Transverse colon (tissue), 4 donors: ENCODE measurements around the gene SMG6. TPM values are rescaled to one million over a fixed set of nuclear protein-coding genes. Genes with fewer than 3 reads are reported as not detected.
A peak's percentile ranks its signal among the peaks of the same experiment; 100 is the strongest.

Experiments
- DNase-seq: peaks from one replicate; pipeline ENCODE4 v3.0.0-alpha.2; 2019
- H3K27ac ChIP-seq, 4 donors: fragments of 200-600 bp; sonication (generic); 2 replicates each; pipeline ENCODE4 v1.5.1; 2016 to 2018; ENCODE audit warnings: inconsistent platforms in 4 of 4
- H3K27me3 ChIP-seq: fragments of 200-600 bp; sonication (generic); 2 replicates; pipeline ENCODE4 v1.5.1; 2017; ENCODE audit warnings: inconsistent platforms
- H3K36me3 ChIP-seq, 4 donors: fragments of 200-600 bp; sonication (generic); 2 replicates each; pipeline ENCODE4 v1.5.1; 2017 to 2019; ENCODE audit warnings: inconsistent platforms in 4 of 4
- H3K4me1 ChIP-seq, 4 donors: fragments of 200-600 bp; sonication (generic); 2 replicates each; pipeline ENCODE4 v1.5.1; 2017 to 2020; ENCODE audit warnings: inconsistent platforms in 4 of 4
- H3K4me3 ChIP-seq, 4 donors: fragments of 200-600 bp; sonication (generic); 1 replicate in 1 of 4; 2 replicates in 3 of 4; pipeline versions ENCODE4 v1.5.1 to v1.6.1; 2017 to 2019; ENCODE audit warnings: inconsistent platforms in 4 of 4
- H3K9me3 ChIP-seq, 2 donors: fragments of 200-600 bp; sonication (generic); 2 replicates each; pipeline ENCODE4 v1.5.1; 2017 to 2019; ENCODE audit warnings: inconsistent platforms in 2 of 2
- CTCF ChIP-seq, 5 experiments: fragments of 200-600 bp in 3 of 5; fragments of 450-650 bp in 2 of 5; sonication (generic) in 3 of 5; IDR thresholded peaks; 1 replicate in 2 of 5; 2 replicates in 3 of 5; pipeline ENCODE4 v1.5.1; 2016 to 2017; ENCODE audit warnings: antibody characterized with exemption in 5 of 5, inconsistent platforms in 3 of 5, mild to moderate bottlenecking in 2 of 5, moderate library complexity in 1 of 5
- EP300 ChIP-seq: sonication (generic); formaldehyde crosslinking; IDR thresholded peaks from one replicate; pipeline ENCODE4 v1.6.1; 2017; ENCODE audit warnings: antibody characterized with exemption, low read depth
- POLR2A ChIP-seq: fragments of 450-650 bp; IDR thresholded peaks from one replicate; pipeline ENCODE4 v1.6.1; 2016; ENCODE audit warnings: antibody characterized with exemption, mild to moderate bottlenecking, moderate library complexity
- POLR2AphosphoS5 ChIP-seq, 3 donors: sonication (generic); formaldehyde crosslinking; IDR thresholded peaks; one replicate each; pipeline ENCODE4 v1.6.1; 2016; ENCODE audit warnings: antibody characterized with exemption in 3 of 3
- WGBS, 2 donors: methylation state at CpG; one replicate each; pipeline ENCODE4 v1.1.5; 2018; ENCODE audit warnings: low coverage in 1 of 2; 5-methylcytosine and 5-hydroxymethylcytosine counted together
- in situ Hi-C, 4 donors: fragments of 200-750 bp; cut with MboI; loops; one replicate each; pipeline versions ENCODE4 v1.15.0 to v1.15.1; 2017; ENCODE audit warnings: low sequenced_read_pairs in 3 of 4, low pct_ligation_motif_present in 1 of 4, low pct_unique_long_range_greater_than_20kb in 1 of 4
- intact Hi-C: fragments of 100-400 bp; cut with DNase I; formaldehyde crosslinking; loops from one replicate; pipeline ENCODE4 v1.15.1; 2023; ENCODE audit warnings: low total_unique reads
- total RNA-seq, 4 donors: library from RNA; depleted of rRNA; stranded (reverse); fragments of >200 nt; gene quantifications; one replicate each; pipeline ENCODE4 v1.1.0, GENCODE V29; 2016

The SMG6 gene
- total RNA-seq, 4 donors from 2014 or later = 28.6 to 112 (median 39.1) TPM

- Histone ChIP-seq H3K9me3 (no peaks in the 10 kb centered on the region), H3K36me3 (no peaks in the 10 kb centered on the region), H3K4me1 (peaks cover 10 to 86% (median 67%) of the 10 kb centered on the region in 4 donors), H3K4me3 (peak overlapping the region in 3 of 4 donors; percentile 35 to 65 (median 49)), H3K27me3 (peaks cover 54% of the 10 kb centered on the region), H3K27ac (peak overlapping the region; percentile 85 to 92 (median 90))
- in situ Hi-C loops = loop anchor here in 1 of 4 donors (25.0 kb wide), 1 partner anchor 104 kb away; no protein-coding TSS in a partner anchor
- TF ChIP-seq POLR2A (no peak), CTCF (IDR thresholded peaks at IDR 0.05) (no peak), EP300 (no peak), POLR2AphosphoS5 (IDR thresholded peaks at IDR 0.05) (no peak)
- WGBS, 2 donors = 54% methylated on average over 59 of the region's 98 CpGs; no CpG with 5 or more reads in 1 of the 2 donors
- intact Hi-C loops = loop anchor here (10.0 kb wide), 1 partner anchor 117 kb away; no protein-coding TSS in a partner anchor
- no peak for DNase-seq
Measured at GRCh38 chr17:2057760-2058585, 245.6 kb downstream of the SMG6 start.

GRCh38 chr17:2057175-2057759 is 246.3 kb downstream of the SMG6 start:
- H3K27ac ChIP-seq = peak overlapping the region; percentile 85 to 92 (median 90)
- H3K4me3 ChIP-seq = peak overlapping the region in 3 of 4 donors; percentile 35 to 65 (median 49)
- intact Hi-C loops (loop anchor here (10.0 kb wide), 1 partner anchor 118 kb away; no protein-coding TSS in a partner anchor), in situ Hi-C loops (loop anchor here in 1 of 4 donors (25.0 kb wide), 1 partner anchor 105 kb away; no protein-coding TSS in a partner anchor)
- TF ChIP-seq POLR2A (no peak), CTCF (IDR thresholded peaks at IDR 0.05) (no peak), EP300 (no peak), POLR2AphosphoS5 (IDR thresholded peaks at IDR 0.05) (no peak)
- no peak for DNase-seq
- peaks cover 10 to 79% (median 64%) of the 10 kb centered on the region in 4 donors for H3K4me1 ChIP-seq
- WGBS, 2 donors = 27% methylated on average over 48 of the region's 81 CpGs; no CpG with 5 or more reads in 1 of the 2 donors
- H3K27me3 ChIP-seq = peaks cover 55% of the 10 kb centered on the region
- no peaks in the 10 kb centered on the region for H3K36me3 ChIP-seq
- no peaks in the 10 kb centered on the region for H3K9me3 ChIP-seq

- in situ Hi-C loops = loop anchor here in 1 of 4 donors (25.0 kb wide), 1 partner anchor 106 kb away; no protein-coding TSS in a partner anchor
- Histone ChIP-seq H3K27ac (peak overlapping the region; percentile 85 to 92 (median 90)), H3K27me3 (peaks cover 61% of the 10 kb centered on the region), H3K36me3 (no peaks in the 10 kb centered on the region), H3K9me3 (no peaks in the 10 kb centered on the region), H3K4me1 (peaks cover 10 to 78% (median 62%) of the 10 kb centered on the region in 4 donors), H3K4me3 (peak overlapping the region in 3 of 4 donors; percentile 35 to 65 (median 49))
- intact Hi-C loops = loop anchor here (10.0 kb wide), 1 partner anchor 118 kb away; no protein-coding TSS in a partner anchor
- peak; percentile 42 for DNase-seq
- WGBS, 2 donors = 24% methylated on average over 23 of the region's 85 CpGs; no CpG with 5 or more reads in 1 of the 2 donors
- TF ChIP-seq EP300 (no peak), POLR2A (no peak), POLR2AphosphoS5 (IDR thresholded peaks at IDR 0.05) (peak in 1 of 3 donors; percentile 22)
Measured at GRCh38 chr17:2056206-2057174, 247.1 kb downstream of the SMG6 start.
